ENCODE results near the gene STX16.

STX16 gene

DNA sequence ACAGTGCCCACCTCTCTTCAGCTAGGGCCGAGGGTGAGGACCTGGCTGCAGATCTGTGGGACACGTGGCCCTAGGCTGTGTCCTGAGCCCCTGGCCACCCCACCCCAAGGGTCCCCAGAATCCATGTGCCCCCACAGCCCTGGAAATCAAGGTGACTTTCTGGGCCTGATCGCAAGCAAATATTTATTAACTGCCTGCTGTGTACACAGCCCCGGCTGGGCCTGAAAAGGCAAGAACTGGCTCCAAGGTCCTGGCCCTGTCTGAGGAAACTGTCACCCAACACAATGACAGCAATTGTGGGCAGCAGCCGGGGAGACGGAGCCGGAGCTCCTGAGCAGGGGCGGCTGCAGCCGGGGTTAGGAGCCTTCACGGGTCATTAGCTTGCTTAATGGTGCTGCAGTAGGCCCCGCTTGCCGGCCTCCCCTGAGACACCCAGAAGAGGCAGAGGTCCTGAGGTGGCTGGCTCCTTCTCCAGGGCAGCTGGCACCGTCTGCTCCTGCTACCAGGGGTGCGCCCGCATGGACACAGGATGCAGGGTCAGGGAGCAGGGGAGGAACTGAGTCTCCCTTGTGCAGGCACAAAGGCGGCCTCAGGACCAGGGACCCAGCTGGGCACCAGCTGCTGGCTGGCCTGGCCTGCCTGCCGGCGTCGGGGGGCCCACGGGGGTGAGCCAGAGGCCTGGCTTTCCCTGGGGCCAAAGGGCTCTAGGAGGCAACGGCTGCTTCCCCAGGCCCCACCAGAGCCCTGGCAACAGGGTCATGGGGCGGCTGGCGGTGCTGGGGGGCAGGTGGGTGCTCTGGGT is 65.6 kb downstream of the STX16 start:
- Histone ChIP-seq H3K36me3 (no peaks in the 10 kb centered on the region), H3K4me3 (ENCODE audit: low read depth, low read length) (no peak overlapping the region), H3K9me3 (ENCODE audit: severe bottlenecking) (no peaks in the 10 kb centered on the region), H3K27ac (no peak overlapping the region), H3K27me3 (ENCODE audit: insufficient read depth, low read depth, severe bottlenecking) (peaks cover 5% of the 10 kb centered on the region)
- TF ChIP-seq, protein P1, sequence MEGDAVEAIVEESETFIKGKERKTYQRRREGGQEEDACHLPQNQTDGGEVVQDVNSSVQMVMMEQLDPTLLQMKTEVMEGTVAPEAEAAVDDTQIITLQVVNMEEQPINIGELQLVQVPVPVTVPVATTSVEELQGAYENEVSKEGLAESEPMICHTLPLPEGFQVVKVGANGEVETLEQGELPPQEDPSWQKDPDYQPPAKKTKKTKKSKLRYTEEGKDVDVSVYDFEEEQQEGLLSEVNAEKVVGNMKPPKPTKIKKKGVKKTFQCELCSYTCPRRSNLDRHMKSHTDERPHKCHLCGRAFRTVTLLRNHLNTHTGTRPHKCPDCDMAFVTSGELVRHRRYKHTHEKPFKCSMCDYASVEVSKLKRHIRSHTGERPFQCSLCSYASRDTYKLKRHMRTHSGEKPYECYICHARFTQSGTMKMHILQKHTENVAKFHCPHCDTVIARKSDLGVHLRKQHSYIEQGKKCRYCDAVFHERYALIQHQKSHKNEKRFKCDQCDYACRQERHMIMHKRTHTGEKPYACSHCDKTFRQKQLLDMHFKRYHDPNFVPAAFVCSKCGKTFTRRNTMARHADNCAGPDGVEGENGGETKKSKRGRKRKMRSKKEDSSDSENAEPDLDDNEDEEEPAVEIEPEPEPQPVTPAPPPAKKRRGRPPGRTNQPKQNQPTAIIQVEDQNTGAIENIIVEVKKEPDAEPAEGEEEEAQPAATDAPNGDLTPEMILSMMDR (IDR thresholded peaks at IDR 0.05; ENCODE audit: low read depth, low read length) = no peak
- DNase-seq = peak; percentile 12

DNA sequence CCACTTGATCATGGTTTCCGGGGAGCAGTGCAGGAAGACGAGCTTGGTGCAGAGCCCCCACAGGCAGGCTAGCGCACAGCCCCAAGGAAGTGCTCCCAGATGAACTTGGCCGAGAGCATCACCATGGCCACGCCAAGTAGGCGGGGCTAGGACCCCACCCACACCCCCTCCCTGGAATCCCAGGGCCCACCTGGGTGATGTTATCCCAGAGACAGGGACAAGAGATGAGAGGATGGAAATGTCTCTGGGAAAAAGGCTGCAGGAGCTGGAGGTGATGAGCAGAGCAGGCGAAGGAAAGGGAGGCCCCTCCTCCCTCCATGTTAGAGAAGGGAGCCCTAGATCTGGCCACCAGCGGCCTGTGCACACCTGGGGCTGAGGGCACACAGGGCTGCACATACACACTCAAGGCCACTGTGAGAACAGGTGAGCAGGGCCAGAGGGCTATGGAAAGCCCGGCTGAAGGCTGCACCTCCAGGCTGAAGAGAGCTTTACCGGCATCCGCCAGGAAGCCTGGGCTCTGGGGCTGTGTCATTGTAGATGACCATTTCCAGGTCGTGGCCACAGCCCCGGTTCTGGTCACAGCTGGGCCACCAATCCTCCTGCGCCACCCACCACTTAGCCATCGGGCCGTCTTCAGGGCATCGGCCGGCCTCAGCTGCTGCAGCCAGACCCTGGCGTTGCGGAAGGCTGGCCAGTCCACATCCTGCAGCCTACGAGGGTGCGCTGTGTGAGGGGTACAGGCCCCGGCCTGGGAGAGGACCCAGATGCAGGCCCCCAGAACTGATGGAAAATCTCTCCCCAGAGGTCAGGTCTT is 66.4 kb downstream of the STX16 start:
- Histone ChIP-seq H3K27ac (no peak overlapping the region), H3K9me3 (ENCODE audit: severe bottlenecking) (no peaks in the 10 kb centered on the region), H3K4me3 (ENCODE audit: low read depth, low read length) (no peak overlapping the region), H3K36me3 (no peaks in the 10 kb centered on the region), H3K27me3 (ENCODE audit: insufficient read depth, low read depth, severe bottlenecking) (peaks cover 10% of the 10 kb centered on the region)
- DNase-seq = no peak
- TF ChIP-seq, protein P1 (IDR thresholded peaks at IDR 0.05; ENCODE audit: low read depth, low read length) = no peak

DNA sequence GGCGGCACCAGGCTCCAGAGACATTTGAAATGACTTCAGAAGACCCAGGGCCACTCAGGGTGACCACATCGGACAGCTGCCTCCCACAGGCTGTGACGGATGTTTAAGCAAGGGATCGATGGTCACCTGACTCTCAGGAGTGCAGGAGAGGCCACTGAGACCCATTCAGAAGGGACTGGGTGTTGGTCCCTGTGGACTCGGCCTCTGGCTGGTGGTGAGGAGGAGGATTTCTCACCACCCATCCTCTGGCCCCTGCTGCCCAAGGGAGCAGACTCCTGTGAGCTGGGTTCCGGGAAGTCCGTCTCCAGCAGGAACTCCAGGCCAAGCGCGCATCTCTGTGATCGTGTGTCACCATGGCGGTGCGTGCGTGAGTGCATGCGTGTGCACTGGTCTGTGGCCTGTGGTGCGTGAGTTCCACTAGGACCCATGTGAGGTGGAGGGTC is 67.1 kb downstream of the STX16 start:
- Histone ChIP-seq H3K4me3 (ENCODE audit: low read depth, low read length) (no peak overlapping the region), H3K27ac (no peak overlapping the region), H3K27me3 (ENCODE audit: insufficient read depth, low read depth, severe bottlenecking) (peaks cover 17% of the 10 kb centered on the region), H3K36me3 (no peaks in the 10 kb centered on the region), H3K9me3 (ENCODE audit: severe bottlenecking) (no peaks in the 10 kb centered on the region)
- DNase-seq = no peak
- TF ChIP-seq, protein P1 (IDR thresholded peaks at IDR 0.05; ENCODE audit: low read depth, low read length) = no peak

DNA sequence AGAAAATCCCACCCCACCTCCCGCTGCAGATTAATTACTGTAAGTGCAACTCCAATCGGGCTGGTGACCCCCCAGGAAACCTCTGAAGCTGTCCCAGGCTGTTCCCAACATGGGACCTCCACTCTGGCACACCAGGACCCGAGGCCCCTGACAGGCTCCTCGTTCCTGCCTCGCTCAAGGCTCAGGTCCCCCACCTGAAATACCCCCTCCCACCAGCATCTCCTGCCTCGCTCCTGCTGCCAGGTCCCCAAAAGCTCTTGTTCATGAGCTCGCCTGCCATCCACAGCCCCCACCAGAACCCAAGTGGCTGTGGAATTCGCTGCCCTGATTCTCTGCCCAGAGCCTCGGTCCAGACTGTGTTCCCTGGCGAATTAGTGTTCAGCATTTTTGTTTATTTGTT is 67.6 kb downstream of the STX16 start:
- no peaks in the 10 kb centered on the region for H3K36me3 ChIP-seq
- DNase-seq = no peak
- TF ChIP-seq, protein P1 (IDR thresholded peaks at IDR 0.05; ENCODE audit: low read depth, low read length) = no peak
- H3K27ac ChIP-seq = no peak overlapping the region
- H3K9me3 ChIP-seq (ENCODE audit: severe bottlenecking) = no peaks in the 10 kb centered on the region
- H3K27me3 ChIP-seq (ENCODE audit: insufficient read depth, low read depth, severe bottlenecking) = peaks cover 23% of the 10 kb centered on the region
- H3K4me3 ChIP-seq (ENCODE audit: low read depth, low read length) = no peak overlapping the region

DNA sequence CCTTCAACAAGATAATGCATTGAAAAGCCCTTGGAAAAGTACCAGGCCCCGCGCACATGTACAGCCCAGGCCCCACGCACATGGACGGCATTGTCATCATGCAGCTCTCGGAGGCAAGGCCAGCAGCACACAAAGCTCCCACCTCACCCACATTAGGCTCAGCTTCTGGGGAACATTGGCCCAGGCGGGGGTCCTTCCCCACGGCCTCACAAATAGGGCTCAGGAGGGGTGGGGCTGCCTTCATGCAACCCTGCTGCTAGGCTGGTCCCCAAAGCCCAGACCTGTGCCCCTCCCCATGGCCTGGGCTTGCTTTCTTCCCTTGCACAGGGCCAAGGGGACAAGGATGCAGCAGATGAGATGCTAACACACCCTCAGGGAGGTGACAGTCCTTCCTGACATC is 68.2 kb downstream of the STX16 start:
- Histone ChIP-seq H3K9me3 (ENCODE audit: severe bottlenecking) (no peaks in the 10 kb centered on the region), H3K27me3 (ENCODE audit: insufficient read depth, low read depth, severe bottlenecking) (peaks cover 28% of the 10 kb centered on the region), H3K27ac (no peak overlapping the region), H3K36me3 (no peaks in the 10 kb centered on the region), H3K4me3 (ENCODE audit: low read depth, low read length) (no peak overlapping the region)
- TF ChIP-seq, protein P1 (IDR thresholded peaks at IDR 0.05; ENCODE audit: low read depth, low read length) = no peak
- no peak for DNase-seq

All from WERI-Rb-1 (cell line).